HG03460 (cell line): ENCODE measurements around the gene CIDEC.
"Not testable (repeated sequence)": the region's sequence is repeated elsewhere in the genome, so short reads cannot be mapped to it uniquely, and the experiment has no call there.

Experiments used
- ATAC-seq: cut with Tn5 transposase; IDR thresholded peaks from one replicate; pipeline ENCODE4 v1.9.1; 2021; ENCODE audit not compliant: unreplicated experiment

The CIDEC gene

DNA sequence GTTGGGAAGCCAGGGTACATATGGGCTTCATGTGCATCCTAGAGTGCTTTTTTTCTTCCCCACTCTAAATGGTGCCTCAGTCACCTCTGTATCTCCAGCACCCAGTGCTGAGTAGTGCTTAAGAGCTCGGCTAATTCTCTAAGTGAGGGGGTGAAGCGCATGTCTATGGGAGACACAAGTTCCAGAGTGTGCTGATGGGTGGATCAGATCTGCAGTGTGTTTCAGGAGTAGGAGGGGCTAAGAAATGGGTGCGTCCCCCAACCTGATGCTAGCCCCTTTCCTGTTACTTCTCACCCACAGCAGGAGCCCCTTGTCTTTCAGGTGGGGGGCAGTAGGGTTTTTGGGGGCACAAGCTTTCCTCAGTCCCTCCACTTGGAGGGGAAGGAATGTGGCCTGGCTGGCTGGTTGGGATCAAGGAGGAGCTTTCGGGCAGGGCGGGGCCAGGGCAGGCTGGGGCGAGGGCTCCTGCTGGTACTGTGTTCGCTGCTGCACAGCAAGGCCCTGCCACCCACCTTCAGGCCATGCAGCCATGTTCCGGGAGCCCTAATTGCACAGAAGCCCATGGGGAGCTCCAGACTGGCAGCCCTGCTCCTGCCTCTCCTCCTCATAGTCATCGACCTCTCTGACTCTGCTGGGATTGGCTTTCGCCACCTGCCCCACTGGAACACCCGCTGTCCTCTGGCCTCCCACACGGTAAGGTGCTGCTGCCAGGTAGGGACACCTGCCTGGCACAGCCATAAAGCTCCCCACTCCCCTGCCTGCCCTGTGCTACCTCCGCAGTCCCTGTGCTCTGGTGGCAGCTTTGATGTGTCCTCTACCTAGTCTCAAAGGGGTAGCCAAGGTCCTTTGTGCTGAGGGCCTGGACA lies 22.6 kb upstream of the CIDEC start, which contains the start of gene IL17RE:
TSS of gene IL17RE (plus strand) at position 477 of the 866 bp plus-strand sequence. CDS start at position 562, 85 bp downstream.
- no peak for ATAC-seq

- ATAC-seq: no peak
These were observed 21.9 kb upstream of the CIDEC start for GRCh38 chr3:9901967-9902366.

GRCh38 chr3:9900965-9901415 lies 20.9 kb upstream of the CIDEC start:
- ATAC-seq: not testable (repeated sequence)

DNA sequence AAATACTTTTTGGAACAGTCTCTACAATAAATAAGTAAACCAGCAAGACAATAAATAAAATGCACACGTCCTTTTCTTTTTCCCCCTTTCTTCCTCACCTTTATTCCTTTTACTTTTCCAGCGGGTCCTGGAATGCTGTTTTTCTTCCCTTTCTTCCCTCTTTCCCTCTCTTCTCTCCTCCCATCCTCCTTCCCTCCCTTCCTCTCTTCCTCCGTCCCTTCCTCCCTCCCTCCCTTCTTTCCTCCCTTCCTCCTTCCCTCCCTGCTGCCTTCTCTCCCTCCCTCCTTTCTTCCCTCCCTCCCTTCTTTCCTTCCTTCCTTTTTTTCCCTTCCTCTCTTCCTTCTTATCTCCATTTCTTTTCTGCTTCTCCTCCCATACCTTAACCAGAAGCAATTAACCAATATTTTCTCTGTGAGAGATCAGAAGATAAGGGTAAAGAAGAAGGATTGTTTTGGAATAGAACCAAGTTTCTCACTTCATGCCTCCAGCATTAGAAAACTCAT lies 19.3 kb upstream of the CIDEC start:
- no peak for ATAC-seq

DNA sequence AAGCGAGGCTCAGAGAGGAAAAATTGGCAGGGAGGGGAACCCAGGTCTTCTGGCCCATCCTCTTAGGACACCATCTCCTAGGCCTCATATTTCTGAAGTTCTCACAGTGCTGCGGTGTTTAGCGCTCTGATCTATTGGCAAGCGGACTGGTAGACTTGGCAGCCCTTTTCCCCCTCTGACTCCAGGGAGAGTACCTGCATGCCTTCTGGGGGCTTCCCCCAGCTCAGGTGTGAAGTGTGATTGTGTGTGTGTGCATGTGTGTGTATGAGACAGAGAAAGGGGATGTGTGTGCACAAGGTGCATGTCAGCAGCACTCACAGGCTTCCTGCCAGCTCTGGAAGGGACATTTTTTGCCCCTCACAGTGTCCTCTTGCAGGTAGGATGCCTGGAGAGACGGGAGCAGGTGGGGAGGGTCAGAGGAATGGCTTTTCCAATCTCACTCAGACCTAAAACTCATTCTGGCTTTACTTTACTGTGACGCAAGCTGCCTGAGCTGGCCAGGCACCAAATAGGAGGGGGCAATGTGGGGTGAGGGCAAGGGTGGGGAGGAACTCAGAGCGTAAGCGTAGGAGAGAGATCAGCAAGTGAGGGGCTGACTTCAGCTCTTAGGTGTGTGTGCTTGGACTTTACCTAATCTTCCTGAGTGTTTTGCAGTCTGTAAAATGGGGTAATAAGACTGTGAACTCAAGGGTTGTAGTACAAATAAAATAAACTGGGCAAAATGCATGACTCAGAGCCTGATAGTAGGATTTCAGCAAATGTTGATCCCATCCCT lies 18.6 kb upstream of the CIDEC start:
- no peak for ATAC-seq

GRCh38 chr3:9897408-9898372 lies 17.6 kb upstream of the CIDEC start:
- ATAC-seq: peak; percentile 76

- not testable (repeated sequence) for ATAC-seq
These were observed 16.8 kb upstream of the CIDEC start for GRCh38 chr3:9896755-9897407.

GRCh38 chr3:9895715-9896114 lies 15.7 kb upstream of the CIDEC start:
- ATAC-seq: not testable (repeated sequence)

- no peak for ATAC-seq
These were observed 13.7 kb upstream of the CIDEC start for GRCh38 chr3:9893739-9894138.

DNA sequence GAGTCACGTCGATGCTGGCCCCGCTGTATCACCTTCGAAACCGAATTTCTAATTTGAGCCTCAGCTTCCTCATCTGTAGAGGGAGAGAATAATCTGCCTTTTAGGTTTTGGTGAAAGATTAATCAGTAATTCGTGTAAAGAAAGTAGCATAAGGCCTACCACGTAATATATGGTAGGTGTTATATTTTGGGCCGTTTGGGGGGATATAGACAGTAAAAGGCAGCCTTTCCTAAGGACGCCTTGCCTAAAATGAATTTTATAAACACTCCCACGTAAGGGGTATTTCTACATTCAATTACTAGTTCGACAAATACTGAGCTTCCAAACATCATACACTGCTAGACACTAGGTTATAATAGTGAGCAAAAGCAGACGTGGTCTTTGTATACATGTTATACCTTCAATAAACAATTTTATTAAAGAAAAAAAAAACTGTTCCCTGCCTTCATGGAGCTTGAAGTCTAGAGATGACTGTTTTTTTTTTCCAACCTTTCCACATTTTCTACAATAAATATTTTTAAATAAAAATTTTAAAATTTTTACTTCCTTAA lies 11.1 kb upstream of the CIDEC start:
- no peak for ATAC-seq

DNA sequence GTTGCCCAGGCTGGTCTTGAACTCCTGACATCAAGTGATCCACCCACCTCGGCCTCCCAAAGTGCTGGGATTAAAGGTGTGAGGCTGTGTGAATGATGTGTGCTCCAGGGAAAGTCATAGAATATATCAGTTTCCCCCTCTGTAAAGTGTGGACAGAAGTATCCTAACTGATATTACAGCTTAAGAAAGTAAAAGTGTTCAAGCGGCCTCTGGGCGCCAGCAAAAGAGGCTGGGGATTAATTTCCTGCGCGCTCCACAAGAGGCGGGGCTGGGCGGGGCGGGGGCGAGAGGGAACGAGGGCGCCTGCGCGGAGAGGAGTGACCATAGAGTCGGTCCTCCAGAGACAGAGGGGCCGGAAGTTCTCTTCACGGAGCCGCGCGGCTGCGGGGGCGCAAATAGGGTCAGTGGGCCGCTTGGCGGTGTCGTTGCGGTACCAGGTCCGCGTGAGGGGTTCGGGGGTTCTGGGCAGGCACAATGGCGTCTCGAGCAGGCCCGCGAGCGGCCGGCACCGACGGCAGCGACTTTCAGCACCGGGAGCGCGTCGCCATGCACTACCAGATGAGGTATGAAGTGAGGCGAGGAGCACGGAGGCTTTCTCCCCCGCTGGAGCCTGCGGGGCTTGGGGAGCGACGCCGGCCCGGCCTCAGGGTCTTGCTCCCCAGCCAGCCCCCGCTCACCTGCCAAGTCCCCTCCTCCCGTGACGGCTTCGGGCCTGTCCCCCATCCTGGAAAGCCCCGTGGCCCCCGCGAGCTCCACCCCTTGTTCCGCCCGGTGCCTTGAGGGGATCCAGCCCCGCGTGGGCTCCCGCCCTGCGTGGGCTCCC lies 10.4 kb upstream of the CIDEC start, which contains the start of gene JAGN1:
TSS of gene JAGN1 (plus strand) at position 362 of the 823 bp plus-strand sequence. CDS start at position 475, 113 bp downstream.
- peak; percentile 74 for ATAC-seq

- ATAC-seq: no peak
These were observed 9.4 kb upstream of the CIDEC start for GRCh38 chr3:9889405-9889804.

DNA sequence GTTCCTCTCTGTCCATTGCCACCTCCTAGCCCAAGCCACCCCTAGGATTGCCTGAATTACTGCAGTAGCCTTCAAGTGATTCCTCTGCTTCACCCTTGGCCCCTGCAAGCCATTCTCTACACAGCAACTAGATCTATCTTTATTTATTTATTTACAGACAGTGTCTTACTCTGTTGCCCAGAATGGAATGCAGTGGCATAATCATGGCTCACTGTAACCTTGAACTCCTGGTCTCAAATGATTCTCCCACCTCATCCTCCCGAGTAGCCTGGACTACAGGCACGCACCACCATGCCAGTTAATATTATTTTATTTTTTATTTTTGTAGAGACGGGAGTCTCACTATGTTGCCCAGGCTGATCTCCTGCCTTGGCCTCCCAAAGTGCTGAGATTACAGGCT lies 8.5 kb upstream of the CIDEC start:
- ATAC-seq: no peak

GRCh38 chr3:9887480-9887879 lies 7.4 kb upstream of the CIDEC start:
- no peak for ATAC-seq

DNA sequence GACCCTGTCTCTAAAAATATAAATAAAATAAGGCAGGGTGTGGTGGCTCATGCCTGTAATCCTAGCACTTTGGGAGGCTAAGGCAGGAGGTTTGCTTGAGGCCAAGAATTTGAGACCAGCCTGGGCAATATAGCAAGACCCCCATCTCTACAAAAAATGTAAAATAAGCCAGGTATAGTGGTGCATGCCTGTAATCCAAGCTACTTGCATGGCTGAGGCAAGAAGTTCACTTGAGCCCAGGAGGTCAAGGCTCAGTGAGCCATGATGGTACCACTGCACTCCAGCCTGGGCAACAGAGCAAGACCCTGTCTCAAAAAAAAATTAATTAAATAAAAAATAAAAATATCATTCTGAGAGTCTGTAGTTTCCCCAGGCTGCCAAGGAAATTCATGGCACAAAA lies 6.3 kb upstream of the CIDEC start:
- ATAC-seq: no peak

GRCh38 chr3:9884555-9885165 lies 4.6 kb upstream of the CIDEC start:
- ATAC-seq: no peak

GRCh38 chr3:9883706-9884554 lies 3.9 kb upstream of the CIDEC start:
- ATAC-seq: no peak
